Stimulated activated CD4-positive, alpha-beta T cell treated with anti-CD3 and anti-CD28 coated beads, TNF-alpha, amount 100 ng/mL, for 4 hours (primary cell): ENCODE measurements around the gene SPO11.

ENCODE experiments used
- DNase-seq, 3 experiments: peaks; one replicate each; pipeline ENCODE4 v3.0.0-alpha.2; 2020; ENCODE audit warnings: low read depth in 3 of 3

Gene SPO11

DNA sequence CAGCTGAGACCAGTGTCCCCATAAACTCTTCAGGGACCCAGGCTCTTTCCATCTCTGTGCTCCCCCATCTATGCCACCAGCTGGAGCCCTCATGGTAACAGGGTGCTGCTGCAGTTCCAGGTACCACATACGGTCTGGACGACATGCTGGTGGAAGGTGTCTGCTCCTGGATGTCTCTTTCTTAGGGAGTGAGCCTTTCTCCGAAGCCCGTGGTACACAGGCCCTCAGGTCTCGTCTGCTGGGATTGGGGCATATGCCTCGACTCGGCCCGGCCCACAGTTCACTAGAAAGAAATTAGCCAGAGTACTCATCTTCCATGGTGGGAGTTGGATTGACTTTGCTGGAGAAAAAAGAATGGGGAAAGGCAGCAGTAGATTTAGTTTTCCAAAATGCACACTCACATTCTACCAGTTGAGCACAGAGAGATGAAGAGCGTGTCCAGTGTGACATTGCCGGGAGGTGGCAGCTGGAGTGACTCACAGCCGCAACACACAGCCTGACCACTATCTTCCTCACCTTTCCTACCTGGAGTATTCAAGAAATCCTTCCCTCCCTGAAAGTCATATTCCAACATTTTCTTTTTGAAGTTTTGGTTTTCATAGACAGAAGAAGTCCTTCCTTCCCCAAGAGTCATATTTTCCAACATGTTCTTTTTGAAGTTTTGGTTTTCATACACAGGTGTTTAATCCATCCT, 18.6 kb upstream of the SPO11 start:
- DNase-seq, result no peak

DNA sequence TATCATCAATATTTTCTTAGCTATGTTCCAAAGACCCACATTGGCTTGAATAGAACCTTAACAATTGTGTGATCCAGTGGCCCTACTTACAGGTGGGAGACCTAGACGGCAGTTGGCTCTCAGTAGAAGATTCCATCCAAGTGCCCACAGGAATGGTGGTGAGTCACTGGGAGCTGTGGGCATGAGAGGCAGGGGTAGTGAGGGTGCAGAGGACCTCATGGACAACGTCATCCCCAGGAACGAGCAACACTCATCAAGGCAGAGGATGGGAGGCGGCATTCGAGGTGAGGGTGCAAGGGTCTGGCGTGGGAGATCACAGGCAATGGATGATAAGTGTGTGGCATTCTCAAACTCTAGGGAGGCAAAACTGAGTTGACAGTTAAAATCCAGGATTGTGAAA, 17.5 kb upstream of the SPO11 start:
- DNase-seq, result no peak

DNA sequence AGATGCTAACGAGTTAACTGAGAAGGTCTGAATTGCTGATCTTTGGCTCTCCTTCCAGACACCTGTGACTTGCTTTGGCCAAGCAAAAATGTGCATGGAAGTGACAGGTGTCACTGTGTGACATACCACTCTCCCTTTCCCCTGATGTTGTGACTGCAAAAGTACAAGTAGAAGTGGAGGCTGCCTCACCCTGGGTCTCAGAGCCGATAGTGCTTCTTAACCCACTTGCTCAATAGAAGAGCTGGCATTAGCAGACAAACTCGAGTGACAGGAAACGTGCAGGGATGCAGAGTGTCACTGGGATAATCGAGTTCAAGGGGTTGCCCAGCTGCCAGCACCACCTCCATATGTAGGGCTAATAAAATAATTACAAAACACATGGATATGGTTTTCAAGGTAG, 16.4 kb upstream of the SPO11 start:
- no peak for DNase-seq

GRCh38 chr20:57313951-57314350, 15.7 kb upstream of the SPO11 start:
- no peak for DNase-seq

DNA sequence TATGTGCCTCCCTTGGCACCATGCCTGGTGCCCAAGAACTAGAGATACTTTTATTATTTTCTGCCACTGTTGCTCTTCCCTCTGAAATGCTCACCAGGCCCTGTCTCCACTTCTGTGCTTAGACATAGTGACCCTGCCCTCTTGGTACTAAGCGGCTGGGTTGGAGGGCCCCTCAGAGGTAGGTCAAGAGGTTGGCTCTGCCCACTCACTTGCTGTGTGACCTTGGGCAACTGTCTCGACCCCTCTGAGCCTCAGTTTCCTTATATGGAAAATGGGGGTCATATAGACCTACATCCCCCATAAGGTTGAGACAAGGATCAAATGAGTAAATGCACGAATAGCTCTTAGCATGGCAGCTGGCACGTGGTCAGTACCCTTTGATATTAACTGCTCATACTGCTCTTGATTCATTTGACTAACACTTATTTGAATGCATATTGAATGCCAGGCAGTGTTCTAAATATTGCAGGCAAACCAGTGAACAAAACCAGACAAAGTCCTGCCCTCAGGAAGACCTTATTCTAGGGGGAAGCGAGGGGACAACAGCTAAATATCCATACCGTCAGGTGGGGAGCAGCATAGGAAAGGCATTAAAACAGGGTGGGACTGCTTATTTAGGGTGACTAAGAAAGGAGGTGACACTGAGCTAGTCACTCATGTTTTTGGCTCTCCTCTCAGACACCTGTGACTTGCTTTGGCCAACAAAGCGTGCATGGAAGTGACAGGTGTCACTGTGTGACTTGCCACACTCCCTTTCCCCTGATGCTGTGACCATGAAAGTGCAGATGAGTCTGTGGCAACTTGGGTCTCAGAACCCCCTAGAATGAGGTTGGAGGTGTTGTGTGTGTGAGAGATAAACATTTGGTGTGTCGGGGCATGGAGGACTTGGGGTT, 14.3 kb upstream of the SPO11 start:
- DNase-seq, result no peak

- DNase-seq, result no peak
Measured at GRCh38 chr20:57315976-57316480, 13.6 kb upstream of the SPO11 start.

GRCh38 chr20:57316795-57317201, 12.8 kb upstream of the SPO11 start:
- DNase-seq, result no peak

- no peak for DNase-seq
Measured at GRCh38 chr20:57317316-57317788, 12.3 kb upstream of the SPO11 start.

GRCh38 chr20:57317789-57318371, 11.7 kb upstream of the SPO11 start:
- no peak for DNase-seq

- no peak for DNase-seq
Measured at GRCh38 chr20:57319584-57319983, 10.0 kb upstream of the SPO11 start.

DNA sequence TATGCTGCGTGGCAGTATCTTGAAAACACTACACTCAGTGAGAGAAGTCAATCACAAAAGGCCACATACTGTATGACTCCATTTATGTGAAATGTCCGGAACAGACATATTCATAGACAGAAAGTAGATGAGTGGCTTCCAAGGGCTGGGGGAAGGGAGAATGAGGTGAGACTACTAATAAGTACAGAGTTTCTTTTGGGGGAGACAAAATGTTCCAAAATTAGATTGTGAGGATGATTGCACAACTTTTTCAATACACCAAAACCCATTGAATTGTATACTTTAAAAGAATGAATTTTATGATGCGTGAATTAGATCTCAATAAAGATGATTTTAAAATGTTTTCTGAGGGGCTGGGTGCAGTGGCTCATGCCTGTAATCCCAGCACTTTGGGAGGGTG, 9.2 kb upstream of the SPO11 start:
- no peak for DNase-seq

DNA sequence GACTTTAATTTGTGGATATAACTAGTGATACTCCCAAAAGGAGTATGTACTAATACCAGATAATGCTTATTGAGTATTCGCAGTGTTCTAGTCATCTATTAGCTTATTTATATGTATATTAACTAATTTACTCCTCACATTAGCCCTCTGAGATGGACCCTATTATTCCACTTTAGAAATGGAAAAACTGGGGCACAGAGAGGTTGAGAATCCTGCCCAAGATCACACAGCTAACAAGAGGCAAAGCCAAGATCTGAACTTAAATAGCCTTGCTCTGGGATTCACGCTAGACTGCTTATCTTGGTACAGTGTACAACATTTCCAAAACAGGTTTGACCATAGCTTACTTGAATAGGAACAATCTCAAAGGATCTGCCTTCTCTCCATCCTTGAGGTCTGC, 8.5 kb upstream of the SPO11 start:
- DNase-seq, result no peak

DNA sequence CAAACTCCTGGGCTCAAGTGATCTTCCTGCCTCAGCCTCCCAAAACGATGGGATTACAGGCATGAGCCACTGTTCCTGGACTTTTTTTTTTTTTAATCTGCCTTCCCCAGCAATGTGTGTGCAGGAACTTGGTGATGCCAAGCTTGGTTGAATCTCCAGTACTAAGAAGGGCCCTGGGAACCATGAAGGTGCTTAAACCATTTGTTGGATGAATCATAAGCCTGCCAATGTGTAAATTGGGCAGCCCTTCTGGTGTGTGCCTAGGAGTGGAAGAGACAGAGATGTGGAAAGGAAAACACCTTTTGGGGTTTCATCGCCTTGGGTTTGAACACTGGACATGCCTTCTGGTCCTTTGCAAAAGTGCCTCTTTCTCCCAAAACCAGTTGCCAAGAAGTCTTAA, 7.1 kb upstream of the SPO11 start:
- no peak for DNase-seq

- no peak for DNase-seq
Measured at GRCh38 chr20:57323034-57323433, 6.6 kb upstream of the SPO11 start.

GRCh38 chr20:57325632-57326356, 3.8 kb upstream of the SPO11 start:
- no peak for DNase-seq

DNA sequence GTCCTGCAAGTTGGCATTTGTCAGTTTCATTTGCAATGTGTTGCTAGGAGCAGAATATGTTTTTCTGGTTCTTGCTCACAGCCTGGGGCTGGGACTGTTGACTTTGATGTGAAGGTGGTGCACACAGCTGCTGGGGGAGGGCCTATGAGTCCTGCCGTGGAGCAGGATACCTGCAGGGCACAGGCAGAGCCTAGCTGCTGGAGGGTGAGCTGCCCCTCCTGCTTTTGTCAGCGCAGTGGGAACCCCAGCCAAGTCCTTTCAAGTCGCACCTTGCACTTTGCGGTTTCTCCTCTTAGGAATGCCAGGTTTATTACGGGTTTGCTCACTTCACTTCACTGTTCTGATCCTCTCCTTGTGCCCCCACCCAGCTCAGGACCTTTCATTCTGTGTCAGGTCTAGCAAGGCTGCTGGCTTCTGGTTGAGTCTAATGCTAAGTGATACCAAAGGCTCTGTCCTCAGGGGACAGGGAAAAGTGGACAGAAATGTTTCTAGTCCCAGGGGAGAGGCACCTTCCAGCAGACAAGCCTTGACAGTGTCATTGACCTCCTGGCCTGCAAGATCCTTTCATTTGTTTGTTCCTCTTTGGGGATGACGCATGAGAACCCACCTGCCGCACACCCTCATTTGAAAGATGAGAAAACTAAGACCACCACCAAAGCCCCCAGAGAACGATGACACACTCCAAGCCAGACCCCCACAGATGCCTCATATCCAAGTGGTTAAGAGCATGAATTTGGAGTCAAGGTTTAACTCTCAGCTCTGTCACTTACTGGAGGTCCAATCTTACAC, 2.7 kb upstream of the SPO11 start:
- DNase-seq, result no peak

GRCh38 chr20:57327820-57328219, 1.8 kb upstream of the SPO11 start:
- no peak for DNase-seq

- DNase-seq, result no peak
Measured at GRCh38 chr20:57330998-57331397, 1.4 kb downstream of the SPO11 start.

GRCh38 chr20:57332105-57333089, 2.8 kb downstream of the SPO11 start:
- DNase-seq, result no peak

- no peak for DNase-seq
Measured at GRCh38 chr20:57335392-57335791, 5.8 kb downstream of the SPO11 start.
